A673 (cell line): ENCODE results near the gene DPRX. TPM values are rescaled to one million over a fixed set of nuclear protein-coding genes. Genes with fewer than 3 reads are reported as not detected.

Experiments
- BruUV-seq: library from RNA; stranded (reverse); fragments of 400-500 nt; replicated peaks from 2 replicates; lab custom pipeline; 2021; lab: Mats Ljungman, UMichigan
- CTCF ChIA-PET: fragments of 300-600 bp; sonication (Branson Sonifier 250); formaldehyde crosslinking; loops from one replicate; lab custom pipeline; 2022; ENCODE audit warnings: antibody characterized with exemption; lab: Charles Lee
- POLR2A ChIA-PET: fragments of 300-600 bp; sonication (Branson Sonifier 250); formaldehyde crosslinking; loops from one replicate; lab custom pipeline; 2022; ENCODE audit warnings: antibody characterized with exemption; ENCODE audit not compliant: low non-redundant PET; lab: Charles Lee
- DNase-seq: peaks from one replicate; pipeline ENCODE4 v3.0.0-alpha.2; 2015; ENCODE audit warnings: low spot score
- H3K27ac ChIP-seq: fragments of 200-600 bp; sonication (generic); 2 replicates; pipeline ENCODE4 v1.5.1; 2016; ENCODE audit warnings: mixed run types, low read depth, mild to moderate bottlenecking, mixed read lengths, antibody characterized with exemption, low read length; ENCODE audit not compliant: poor library complexity, severe bottlenecking
- H3K27me3 ChIP-seq: fragments of 200-600 bp; sonication (generic); replicated peaks from 2 replicates; pipeline ENCODE4 v1.6.1; 2017; ENCODE audit warnings: mixed run types, low read depth, mild to moderate bottlenecking, mixed read lengths, antibody characterized with exemption, low read length; ENCODE audit not compliant: insufficient read depth, poor library complexity
- H3K36me3 ChIP-seq: fragments of 200-600 bp; sonication (generic); 2 replicates; pipeline ENCODE4 v1.6.1; 2016; ENCODE audit warnings: mixed run types, mild to moderate bottlenecking, mixed read lengths, antibody characterized with exemption, low read length; ENCODE audit not compliant: insufficient read depth, poor library complexity, severe bottlenecking
- H3K4me1 ChIP-seq: fragments of 200-600 bp; sonication (generic); 2 replicates; pipeline ENCODE4 v1.6.1; 2017; ENCODE audit warnings: mixed run types, mild to moderate bottlenecking, mixed read lengths, antibody characterized with exemption, low read length; ENCODE audit not compliant: insufficient read depth, poor library complexity, severe bottlenecking
- H3K4me3 ChIP-seq: fragments of 200-600 bp; sonication (generic); 2 replicates; pipeline ENCODE4 v1.5.1; 2016; ENCODE audit warnings: low read depth, mixed run types, mild to moderate bottlenecking, mixed read lengths, low read length; ENCODE audit not compliant: poor library complexity, severe bottlenecking
- H3K9me3 ChIP-seq: fragments of 200-600 bp; sonication (generic); 2 replicates; pipeline ENCODE4 v1.6.1; 2016; ENCODE audit warnings: mixed run types, low read depth, mild to moderate bottlenecking, mixed read lengths, antibody characterized with exemption, low read length; ENCODE audit not compliant: poor library complexity, severe bottlenecking
- EZH2 ChIP-seq: fragments of 200-600 bp; sonication (generic); IDR thresholded peaks from 2 replicates; pipeline ENCODE4 v1.6.1; 2017; ENCODE audit warnings: borderline replicate concordance, low read depth, mild to moderate bottlenecking, mixed read lengths, antibody characterized with exemption, low read length; ENCODE audit not compliant: poor library complexity, severe bottlenecking
- intact Hi-C: fragments of 100-400 bp; cut with micrococcal nuclease; formaldehyde crosslinking; loops from one replicate; pipeline ENCODE4 v1.10.0; 2022; ENCODE audit not compliant: unreplicated experiment
- total RNA-seq: library from RNA; stranded (reverse); gene quantifications from 2 replicates; pipeline ENCODE4 v1.2.3, GENCODE V29; 2021
- TF ChIP-seq, protein P1 (sequence below): fragments of 300-800, 200-600 bp; sonication (generic); conservative IDR thresholded peaks from 2 replicates; pipeline ENCODE4 v1.5.1; 2017; ENCODE audit warnings: low read depth, mild to moderate bottlenecking, antibody characterized with exemption, low read length, moderate library complexity, mixed read lengths

The DPRX gene
- total RNA-seq, 1 experiment from 2014 or later: not detected

GRCh38 chr19:53642381-53643099 is 10.7 kb downstream of the DPRX start:
- intact Hi-C loops: no loop called here
- Histone ChIP-seq H3K27me3 (no peaks in the 10 kb centered on the region), H3K27ac (no peak overlapping the region), H3K9me3 (no peaks in the 10 kb centered on the region), H3K4me3 (no peak overlapping the region), H3K4me1 (no peaks in the 10 kb centered on the region), H3K36me3 (no peaks in the 10 kb centered on the region)
- CTCF ChIA-PET: no interaction called here
- no TSS peak for BruUV-seq
- no peak for DNase-seq
- TF ChIP-seq, protein P1, sequence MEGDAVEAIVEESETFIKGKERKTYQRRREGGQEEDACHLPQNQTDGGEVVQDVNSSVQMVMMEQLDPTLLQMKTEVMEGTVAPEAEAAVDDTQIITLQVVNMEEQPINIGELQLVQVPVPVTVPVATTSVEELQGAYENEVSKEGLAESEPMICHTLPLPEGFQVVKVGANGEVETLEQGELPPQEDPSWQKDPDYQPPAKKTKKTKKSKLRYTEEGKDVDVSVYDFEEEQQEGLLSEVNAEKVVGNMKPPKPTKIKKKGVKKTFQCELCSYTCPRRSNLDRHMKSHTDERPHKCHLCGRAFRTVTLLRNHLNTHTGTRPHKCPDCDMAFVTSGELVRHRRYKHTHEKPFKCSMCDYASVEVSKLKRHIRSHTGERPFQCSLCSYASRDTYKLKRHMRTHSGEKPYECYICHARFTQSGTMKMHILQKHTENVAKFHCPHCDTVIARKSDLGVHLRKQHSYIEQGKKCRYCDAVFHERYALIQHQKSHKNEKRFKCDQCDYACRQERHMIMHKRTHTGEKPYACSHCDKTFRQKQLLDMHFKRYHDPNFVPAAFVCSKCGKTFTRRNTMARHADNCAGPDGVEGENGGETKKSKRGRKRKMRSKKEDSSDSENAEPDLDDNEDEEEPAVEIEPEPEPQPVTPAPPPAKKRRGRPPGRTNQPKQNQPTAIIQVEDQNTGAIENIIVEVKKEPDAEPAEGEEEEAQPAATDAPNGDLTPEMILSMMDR: no peak
- no peak for TF ChIP-seq EZH2
- POLR2A ChIA-PET: no interaction called here

DNA sequence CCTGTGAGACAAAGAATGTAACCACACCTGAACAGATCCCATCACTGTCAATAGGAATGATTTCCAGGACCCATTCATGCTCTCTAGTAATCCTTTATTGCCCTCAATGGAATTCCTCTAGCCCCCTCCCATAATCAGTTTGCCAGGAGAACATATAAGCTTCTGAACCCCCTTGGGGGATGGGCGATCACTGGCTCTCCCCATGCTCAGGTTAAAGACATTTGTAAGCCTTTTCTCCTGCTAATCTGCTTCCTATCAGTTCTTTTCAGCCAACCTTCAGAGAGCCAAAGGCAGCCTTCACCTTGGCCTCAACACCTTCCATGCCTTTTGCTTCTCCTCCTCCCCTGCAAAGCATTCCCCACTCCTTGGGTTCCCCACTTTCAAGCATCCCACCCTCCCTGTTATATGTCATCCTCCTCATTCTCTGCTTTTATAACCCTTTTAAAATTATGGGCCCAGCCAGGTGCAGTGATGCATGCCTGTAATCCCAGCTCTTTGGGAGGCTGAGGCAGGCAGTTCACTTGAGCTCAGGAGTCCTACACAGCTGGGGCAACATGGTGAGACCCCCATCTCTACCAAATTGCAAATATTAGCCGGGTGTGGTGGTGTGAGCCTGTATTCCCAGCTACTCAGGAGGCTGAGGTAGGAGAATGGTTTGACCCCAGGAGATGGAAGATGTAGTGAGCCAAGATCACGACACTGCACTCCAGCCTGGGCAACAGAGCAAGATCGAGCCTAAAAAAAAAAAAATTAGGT is 12.4 kb downstream of the DPRX start:
- CTCF ChIA-PET: no interaction called here
- intact Hi-C loops: no loop called here

DNA sequence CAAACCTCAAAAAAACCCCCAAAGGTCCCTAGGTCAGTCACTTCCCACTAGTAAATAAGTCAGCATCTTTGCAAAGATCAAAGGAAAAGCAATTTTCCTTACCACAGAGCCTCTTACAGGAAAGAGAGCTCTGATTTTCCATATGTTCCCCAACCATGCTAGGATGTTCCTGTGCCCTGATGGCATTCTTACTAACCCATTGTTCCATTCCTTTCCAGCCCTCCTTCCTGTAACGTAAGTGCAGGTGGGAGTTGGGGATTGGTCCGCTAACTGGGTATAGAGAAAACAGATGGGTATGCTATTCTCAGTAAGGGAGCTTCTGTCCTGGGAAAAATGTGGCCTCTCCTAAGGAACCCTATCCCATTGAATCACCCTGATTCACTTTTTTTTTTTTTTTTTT is 14.3 kb downstream of the DPRX start:
- Histone ChIP-seq H3K27ac (no peak overlapping the region), H3K9me3 (peaks cover 10% of the 10 kb centered on the region), H3K4me3 (no peak overlapping the region), H3K27me3 (no peaks in the 10 kb centered on the region), H3K4me1 (no peaks in the 10 kb centered on the region), H3K36me3 (no peaks in the 10 kb centered on the region)
- no peak for DNase-seq
- TF ChIP-seq, protein P1: no peak
- TF ChIP-seq EZH2: no peak
- POLR2A ChIA-PET: no interaction called here
- no TSS peak for BruUV-seq
- intact Hi-C loops: no loop called here
- CTCF ChIA-PET: no interaction called here

More for the DNA sequence above, 12.4 kb downstream of the DPRX start:
- Histone ChIP-seq H3K27me3 (no peaks in the 10 kb centered on the region), H3K36me3 (no peaks in the 10 kb centered on the region), H3K4me3 (no peak overlapping the region), H3K27ac (no peak overlapping the region), H3K4me1 (no peaks in the 10 kb centered on the region), H3K9me3 (peaks cover 2% of the 10 kb centered on the region)
- TF ChIP-seq, protein P1: no peak
- no peak for TF ChIP-seq EZH2
- no TSS peak for BruUV-seq
- DNase-seq: no peak
- POLR2A ChIA-PET: no interaction called here
